Stimulated activated effector memory CD8-positive, alpha-beta T cell treated with anti-CD3 and anti-CD28 coated beads, Interleukin-12 subunit alpha, Interleukin-12 subunit beta, amount 100 ng/mL, for 72 hours (primary cell): ENCODE measurements around the gene KLHDC10.
"Not testable (repeated sequence)": the region's sequence is repeated elsewhere in the genome, so short reads cannot be mapped to it uniquely, and the experiment has no call there.

ENCODE experiments used
- ATAC-seq: fragments of 150-1000 bp; cut with Tn5 transposase; 2 replicates; pipeline ENCODE4 v1.10.0; 2021
- DNase-seq, 2 donors: peaks; one replicate each; pipeline ENCODE4 v3.0.0; 2021 to 2022; ENCODE audit warnings: low spot score in 2 of 2
- H3K27ac Mint-ChIP-seq: one replicate; pipeline ENCODE4 v1.8.0; 2022; ENCODE audit warnings: mild to moderate bottlenecking, mixed read lengths
- H3K36me3 Mint-ChIP-seq: one replicate; pipeline ENCODE4 v1.8.0; 2022; ENCODE audit warnings: mild to moderate bottlenecking, mixed read lengths
- H3K4me1 Mint-ChIP-seq: one replicate; pipeline ENCODE4 v1.8.0; 2022; ENCODE audit warnings: mixed read lengths
- H3K4me3 Mint-ChIP-seq: one replicate; pipeline ENCODE4 v1.8.0; 2022; ENCODE audit warnings: mild to moderate bottlenecking, mixed read lengths
- H3K9me3 Mint-ChIP-seq: one replicate; pipeline ENCODE4 v1.8.0; 2022; ENCODE audit warnings: mixed read lengths

Gene KLHDC10

DNA sequence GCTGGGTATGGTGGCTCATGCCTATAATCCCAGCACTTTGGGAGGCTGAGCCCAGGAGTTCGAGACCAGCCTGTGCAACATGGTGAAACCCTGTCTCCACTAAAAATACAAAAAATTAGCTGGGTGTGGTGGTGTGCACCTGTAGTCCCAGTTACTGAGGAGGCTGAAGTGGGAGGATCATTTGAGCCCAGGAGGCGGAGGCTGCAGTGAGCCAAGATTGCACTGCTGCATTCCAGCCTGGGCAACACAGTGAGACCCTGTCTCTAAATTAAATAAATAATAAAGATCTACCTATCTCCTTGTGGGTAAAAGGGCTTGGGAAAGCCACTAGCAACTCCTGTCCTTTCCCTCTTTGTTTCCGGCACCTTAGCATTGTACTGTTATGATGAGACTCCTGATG lies 56.5 kb downstream of the KLHDC10 start:
- not testable (repeated sequence) for H3K4me3 Mint-ChIP-seq, H3K9me3 Mint-ChIP-seq, H3K4me1 Mint-ChIP-seq, ATAC-seq, DNase-seq, H3K27ac Mint-ChIP-seq
- peaks cover 96% of the 10 kb centered on the region for H3K36me3 Mint-ChIP-seq

DNA sequence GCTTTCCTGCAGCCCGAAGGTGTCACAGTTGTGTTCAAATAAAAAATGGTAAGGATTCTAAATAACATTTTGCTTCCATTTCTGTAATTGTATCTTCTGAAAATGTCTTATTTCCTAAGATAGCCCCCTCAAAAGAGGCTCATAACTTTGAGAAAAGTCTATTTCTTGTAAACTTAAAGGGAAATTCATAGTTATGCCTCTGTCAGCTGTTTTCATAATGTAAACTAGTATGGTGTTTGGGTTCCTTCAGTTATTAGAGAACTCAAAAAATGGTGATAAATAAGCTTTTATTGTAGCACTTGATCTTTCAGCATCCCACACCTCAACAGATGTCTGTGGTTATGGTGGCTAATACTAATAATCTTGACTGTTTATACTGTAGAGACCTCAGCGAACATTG lies 57.1 kb downstream of the KLHDC10 start:
- H3K9me3 Mint-ChIP-seq: no peaks in the 10 kb centered on the region
- ATAC-seq: no peak
- H3K4me1 Mint-ChIP-seq: no peaks in the 10 kb centered on the region
- no peak overlapping the region for H3K4me3 Mint-ChIP-seq
- H3K27ac Mint-ChIP-seq: no peak overlapping the region
- H3K36me3 Mint-ChIP-seq: peaks cover 91% of the 10 kb centered on the region
- DNase-seq: no peak

DNA sequence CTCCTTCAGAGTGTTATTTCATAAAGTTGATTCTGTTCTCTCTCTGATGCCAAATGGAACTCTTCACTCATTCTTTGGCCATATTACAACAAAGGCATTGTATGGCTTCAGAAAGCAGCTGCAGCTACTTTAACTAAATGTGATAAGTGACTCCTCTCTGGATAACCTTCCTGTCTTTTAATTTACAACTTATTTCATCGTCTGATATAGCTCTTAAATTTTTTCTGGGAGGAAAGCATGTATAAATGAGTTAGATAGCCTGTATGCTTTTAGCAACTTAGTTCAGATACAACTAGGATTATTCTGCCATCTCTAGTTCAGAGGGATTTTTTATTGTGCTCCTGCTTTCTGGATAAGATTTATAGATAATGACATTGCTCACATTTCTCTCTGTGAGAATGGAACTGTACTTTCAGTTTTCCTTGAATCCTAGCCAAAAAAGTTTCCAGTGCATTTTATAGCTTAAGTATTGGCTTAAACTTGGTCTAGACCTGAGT lies 57.5 kb downstream of the KLHDC10 start:
- Mint-ChIP-seq H3K4me3 (no peak overlapping the region), H3K4me1 (no peaks in the 10 kb centered on the region), H3K27ac (no peak overlapping the region), H3K36me3 (peaks cover 86% of the 10 kb centered on the region), H3K9me3 (no peaks in the 10 kb centered on the region)
- DNase-seq (no peak), ATAC-seq (no peak)

DNA sequence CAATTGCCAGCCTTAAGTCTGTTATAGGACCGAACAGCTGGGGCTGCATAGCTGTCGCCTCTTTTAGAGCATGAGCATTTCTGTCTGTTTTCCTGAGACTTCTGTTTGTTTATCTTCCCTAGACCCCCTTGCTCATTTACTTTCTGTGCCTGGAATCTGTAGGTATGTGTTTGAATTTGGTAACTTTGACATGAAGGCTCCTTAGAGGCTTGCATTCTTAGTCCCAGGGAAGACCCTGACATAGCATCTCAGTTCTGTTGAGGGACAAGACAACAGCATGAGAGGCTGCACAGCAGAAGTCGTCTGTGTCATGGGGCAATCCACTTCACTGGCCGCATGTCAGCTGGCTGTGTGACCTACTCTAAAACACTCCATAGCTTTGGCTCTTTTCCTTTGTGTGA lies 58.7 kb downstream of the KLHDC10 start:
- Mint-ChIP-seq H3K4me3 (no peak overlapping the region), H3K9me3 (no peaks in the 10 kb centered on the region), H3K4me1 (no peaks in the 10 kb centered on the region), H3K27ac (no peak overlapping the region), H3K36me3 (peaks cover 85% of the 10 kb centered on the region)
- DNase-seq (no peak), ATAC-seq (no peak)

DNA sequence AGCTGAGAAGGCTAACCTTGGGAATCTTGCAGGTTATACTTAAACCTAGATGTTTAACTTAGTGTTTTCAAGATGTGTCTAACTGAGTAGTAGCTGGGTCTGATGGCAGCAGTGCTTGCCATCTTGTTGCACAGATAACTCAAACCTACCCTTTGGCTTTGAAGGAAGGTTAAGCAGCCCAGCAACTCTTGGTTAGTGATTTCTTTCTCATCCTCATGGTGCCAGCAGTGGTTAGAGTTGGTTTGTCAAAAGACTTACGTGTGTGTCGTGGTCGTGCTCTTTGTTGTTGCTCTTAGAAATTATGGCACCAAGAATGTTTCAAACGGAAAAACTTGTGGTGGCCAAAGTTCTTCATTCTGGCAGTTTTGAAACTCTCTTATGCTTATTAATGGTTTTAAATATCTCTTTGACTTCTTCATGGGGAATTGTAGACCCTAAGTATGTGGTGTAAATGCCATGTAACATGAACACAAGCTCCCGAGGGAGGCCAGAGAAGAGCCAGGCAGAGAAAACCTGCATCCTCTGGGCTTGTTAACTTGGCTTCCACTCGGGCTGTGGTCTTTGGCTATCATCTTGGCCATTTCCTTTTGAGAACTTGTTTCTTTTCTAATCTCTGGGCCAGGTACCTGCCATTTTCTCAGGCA lies 61.0 kb downstream of the KLHDC10 start:
- Mint-ChIP-seq H3K36me3 (peaks cover 78% of the 10 kb centered on the region), H3K27ac (no peak overlapping the region), H3K4me1 (peaks cover 10% of the 10 kb centered on the region), H3K4me3 (no peak overlapping the region), H3K9me3 (no peaks in the 10 kb centered on the region)
- ATAC-seq (no peak), DNase-seq (no peak)

DNA sequence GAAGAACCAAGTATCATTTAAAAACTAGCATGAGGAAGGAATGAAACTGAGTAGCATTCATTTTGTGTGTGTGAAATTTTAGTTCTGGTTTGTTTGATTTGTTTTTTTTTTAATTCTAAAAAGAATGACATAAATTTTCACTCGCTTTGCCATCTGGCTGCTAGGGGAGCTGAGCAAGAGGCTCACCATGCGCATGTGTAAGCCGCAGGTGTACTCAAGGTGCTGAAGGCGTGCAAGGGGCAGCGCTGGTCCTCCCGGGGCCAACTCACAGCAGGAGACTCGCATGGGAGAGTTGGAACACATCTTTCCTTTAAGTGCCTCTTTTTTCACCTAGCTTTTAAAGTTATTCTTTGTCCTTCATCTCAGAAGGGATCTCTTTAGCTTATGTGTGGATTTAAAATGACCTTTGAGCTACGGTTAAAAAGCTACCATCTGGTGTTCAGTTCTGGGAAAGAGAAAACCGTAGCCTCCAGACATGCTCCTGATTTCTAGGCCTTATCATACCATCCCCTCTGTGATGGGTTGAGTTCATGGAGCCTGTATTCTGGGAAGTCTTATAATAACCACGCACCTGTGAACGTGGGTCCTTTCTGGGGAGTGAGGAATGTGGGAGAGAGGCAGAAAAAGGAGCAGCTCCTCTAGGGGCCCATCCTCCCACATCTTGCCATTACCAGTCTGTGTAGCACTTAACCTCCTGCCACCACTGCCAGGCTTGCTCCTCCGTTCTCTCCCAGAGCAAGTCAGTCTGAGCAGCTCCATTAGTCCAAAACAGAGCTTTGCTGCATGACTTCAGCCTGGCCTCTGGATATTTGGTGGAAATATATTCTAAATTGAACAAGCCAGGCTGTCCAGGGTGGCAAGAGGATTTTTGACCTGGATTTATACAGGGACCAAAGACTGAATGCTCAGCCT lies 61.9 kb downstream of the KLHDC10 start:
- ATAC-seq: no peak

DNA sequence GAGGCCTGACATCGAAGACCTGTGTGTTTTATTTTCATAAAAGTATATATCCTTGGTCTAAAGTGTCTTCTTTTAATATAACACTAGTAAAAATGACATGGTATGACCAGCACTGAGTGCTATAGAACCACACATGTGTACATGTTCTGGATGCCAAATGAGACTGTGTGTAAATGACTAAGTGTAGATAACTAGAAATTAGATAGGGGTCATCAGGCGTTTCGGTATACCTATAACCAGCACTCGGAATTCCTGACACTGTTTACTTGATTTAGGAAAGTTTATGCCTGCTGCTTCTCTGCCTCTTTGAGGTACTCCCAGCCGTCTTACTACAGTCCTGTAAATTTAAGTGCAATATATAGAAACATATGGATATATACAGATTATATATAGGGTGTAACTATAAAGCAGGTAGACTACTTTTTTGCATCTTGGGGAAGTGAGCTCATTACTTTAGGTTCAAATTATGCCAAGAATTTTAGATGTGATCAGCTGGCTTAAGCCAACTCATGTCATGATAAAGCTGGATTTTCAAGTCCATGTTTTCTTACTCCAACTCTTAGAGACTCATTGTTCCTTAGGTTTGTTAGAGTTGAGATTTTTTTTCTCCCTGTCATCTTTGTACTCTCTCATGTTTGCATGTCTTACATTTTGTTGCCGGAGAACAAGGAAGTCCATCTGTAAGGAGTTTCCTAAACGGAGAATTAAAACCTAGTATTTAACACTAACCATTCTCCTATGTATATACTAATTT lies 62.9 kb downstream of the KLHDC10 start:
- H3K9me3 Mint-ChIP-seq: no peaks in the 10 kb centered on the region
- DNase-seq (no peak), ATAC-seq (no peak)
- no peak overlapping the region for H3K27ac Mint-ChIP-seq
- H3K4me3 Mint-ChIP-seq: no peak overlapping the region
- H3K4me1 Mint-ChIP-seq: peaks cover 14% of the 10 kb centered on the region
- H3K36me3 Mint-ChIP-seq: peaks cover 68% of the 10 kb centered on the region

More for the DNA sequence above, 61.9 kb downstream of the KLHDC10 start:
- Mint-ChIP-seq H3K9me3 (no peaks in the 10 kb centered on the region), H3K4me3 (no peak overlapping the region), H3K27ac (no peak overlapping the region), H3K4me1 (peaks cover 14% of the 10 kb centered on the region), H3K36me3 (peaks cover 70% of the 10 kb centered on the region)
- no peak for DNase-seq

DNA sequence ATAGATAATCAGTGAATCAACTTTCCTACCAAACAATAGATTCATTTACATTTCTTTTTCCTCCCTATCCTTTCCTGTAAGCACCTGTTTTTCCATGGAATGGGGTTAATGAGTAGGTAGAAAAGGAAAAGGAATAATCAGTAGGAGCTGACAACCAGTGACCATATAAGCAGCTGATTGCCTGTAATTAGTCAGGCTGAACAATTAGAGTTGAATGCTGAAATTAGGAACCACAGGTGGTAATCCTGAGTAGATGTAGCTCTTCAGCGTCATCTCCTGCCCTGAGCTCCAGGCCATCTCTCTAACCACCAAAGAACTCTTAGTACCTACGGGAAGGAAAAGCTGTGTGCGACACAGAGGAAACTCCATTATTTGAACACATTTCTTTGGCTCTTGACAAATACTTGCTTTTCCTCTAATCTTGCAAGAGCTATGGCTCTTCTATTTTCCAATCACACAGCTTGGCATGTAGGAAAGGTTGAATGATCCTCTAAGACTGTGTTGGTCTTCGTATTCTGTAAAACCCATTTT lies 63.8 kb downstream of the KLHDC10 start:
- Mint-ChIP-seq H3K4me1 (peaks cover 14% of the 10 kb centered on the region), H3K36me3 (peaks cover 67% of the 10 kb centered on the region), H3K4me3 (no peak overlapping the region), H3K27ac (no peak overlapping the region), H3K9me3 (no peaks in the 10 kb centered on the region)
- no peak for DNase-seq
- ATAC-seq: no peak

DNA sequence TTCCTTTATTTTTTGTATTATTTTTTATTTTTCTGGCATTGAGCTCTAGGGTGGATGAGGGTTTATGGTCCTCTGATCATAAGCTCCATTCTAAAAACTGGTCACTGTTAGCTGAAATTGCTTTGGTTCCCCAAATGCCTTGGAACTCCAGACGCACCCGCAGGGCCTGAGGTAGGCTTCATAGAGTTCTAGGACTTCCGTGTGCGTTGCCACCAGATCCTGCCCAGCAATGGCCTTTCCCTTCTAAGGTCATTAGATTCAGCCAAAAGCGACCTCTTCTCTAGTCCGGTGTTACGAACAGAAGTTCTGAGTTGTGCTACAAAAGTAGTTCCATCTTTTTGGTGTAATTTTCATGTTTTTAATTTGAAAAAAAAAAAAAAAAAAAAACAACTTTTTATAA lies 64.4 kb downstream of the KLHDC10 start:
- peaks cover 67% of the 10 kb centered on the region for H3K36me3 Mint-ChIP-seq

DNA sequence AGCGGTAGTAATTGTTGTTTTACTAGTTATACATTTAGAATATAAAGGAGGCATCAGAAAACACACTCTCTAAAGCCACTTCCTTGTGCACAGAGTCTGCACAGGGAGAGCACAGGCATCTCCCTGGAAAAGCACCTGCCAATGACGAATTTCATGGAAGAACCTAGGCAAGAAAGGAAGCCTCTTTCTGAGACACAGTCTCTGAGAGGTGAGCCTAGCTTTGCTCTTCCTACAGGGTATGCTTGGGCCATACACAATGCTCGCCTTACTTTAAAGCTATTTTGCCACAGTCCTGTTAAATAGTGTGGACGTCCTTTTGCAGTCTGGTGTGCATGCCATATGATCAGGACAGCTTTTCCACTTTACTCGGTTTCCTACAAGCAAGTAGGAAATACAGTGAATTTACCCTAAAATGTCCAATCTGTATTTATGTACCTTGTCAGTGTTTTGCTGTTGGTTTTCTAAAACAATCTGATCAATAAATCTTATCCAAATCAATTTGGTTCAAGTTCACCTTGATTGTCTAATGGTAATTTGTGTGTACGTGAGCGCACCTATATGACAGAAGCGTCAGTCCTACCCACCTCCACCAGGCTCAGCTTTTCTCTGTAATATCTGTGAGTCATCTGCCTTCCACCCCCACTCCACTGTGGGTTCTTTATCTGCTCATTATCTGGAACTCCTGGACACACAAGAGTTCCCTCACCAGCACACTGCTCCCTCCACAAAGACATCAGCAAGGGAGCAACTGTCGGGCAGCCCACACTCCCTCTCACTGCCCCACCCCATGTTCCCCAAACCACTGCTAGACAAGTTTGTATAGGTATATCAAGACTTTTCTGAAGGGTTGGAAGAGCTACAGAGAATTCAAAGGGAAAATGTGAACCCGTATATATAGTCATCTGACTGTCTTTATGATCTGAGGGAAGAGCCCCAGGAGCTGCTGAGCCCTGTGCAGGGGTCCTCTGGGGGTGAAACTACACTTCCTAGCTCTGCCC lies 65.2 kb downstream of the KLHDC10 start:
- H3K27ac Mint-ChIP-seq: peak overlapping the region; percentile 59
- H3K36me3 Mint-ChIP-seq: peaks cover 59% of the 10 kb centered on the region
- H3K9me3 Mint-ChIP-seq: no peaks in the 10 kb centered on the region
- ATAC-seq (peak; percentile 61), DNase-seq (no peak)
- H3K4me1 Mint-ChIP-seq: peaks cover 14% of the 10 kb centered on the region
- no peak overlapping the region for H3K4me3 Mint-ChIP-seq

More for the DNA sequence above, 64.4 kb downstream of the KLHDC10 start:
- Mint-ChIP-seq H3K9me3 (no peaks in the 10 kb centered on the region), H3K4me1 (peaks cover 14% of the 10 kb centered on the region), H3K27ac (no peak overlapping the region), H3K4me3 (no peak overlapping the region)
- DNase-seq: no peak
- ATAC-seq: no peak

DNA sequence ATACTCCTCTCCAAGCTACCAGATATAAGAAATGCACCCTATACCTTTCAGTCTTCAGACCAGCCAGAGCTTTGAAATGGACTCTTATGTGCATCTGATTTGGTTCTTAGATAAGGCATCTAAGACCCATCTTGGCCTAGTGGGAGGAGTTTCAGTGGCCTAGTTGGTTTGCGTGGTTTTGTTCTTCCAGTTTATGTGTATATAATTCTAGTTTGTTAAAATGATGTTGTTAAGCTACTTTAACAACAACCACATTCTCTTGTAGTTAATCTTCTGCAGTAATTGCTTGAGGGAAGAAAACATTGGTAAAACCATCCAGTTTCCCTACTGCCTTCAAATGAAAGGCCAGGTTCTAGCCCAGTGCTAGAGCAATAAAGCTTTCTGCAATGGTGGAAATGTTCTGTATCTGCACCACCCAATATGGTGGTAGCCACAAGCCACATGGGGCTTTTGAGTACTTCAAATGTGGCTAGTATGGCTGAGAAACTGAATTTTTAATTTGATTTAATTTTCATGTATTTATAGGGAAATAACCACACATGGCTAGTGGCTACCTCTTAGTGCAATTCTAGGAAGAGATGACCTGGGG lies 66.3 kb downstream of the KLHDC10 start:
- ATAC-seq: no peak

DNA sequence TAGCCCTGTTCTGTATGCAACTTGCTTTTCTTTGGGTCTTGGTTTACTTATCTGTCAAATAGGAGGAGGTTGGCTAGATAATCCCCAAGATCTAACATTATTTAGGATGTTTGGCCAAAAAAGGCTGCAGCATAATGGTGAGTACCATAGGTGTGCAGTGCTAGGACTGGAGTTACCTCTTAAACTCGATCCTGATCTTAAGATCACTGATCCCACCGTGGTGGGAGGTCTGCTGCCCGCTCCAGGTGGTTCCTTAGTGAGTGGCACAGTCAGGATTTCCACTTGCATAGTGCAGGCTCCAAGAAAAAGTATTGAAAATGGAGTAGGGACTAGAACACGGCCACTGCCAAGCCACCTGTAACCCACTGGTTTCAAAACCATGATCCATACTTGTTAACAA lies 66.9 kb downstream of the KLHDC10 start:
- ATAC-seq (no peak), DNase-seq (no peak)
- H3K27ac Mint-ChIP-seq: no peak overlapping the region
- peaks cover 47% of the 10 kb centered on the region for H3K36me3 Mint-ChIP-seq
- no peaks in the 10 kb centered on the region for H3K9me3 Mint-ChIP-seq
- peaks cover 14% of the 10 kb centered on the region for H3K4me1 Mint-ChIP-seq
- no peak overlapping the region for H3K4me3 Mint-ChIP-seq

More for the DNA sequence above, 66.3 kb downstream of the KLHDC10 start:
- Mint-ChIP-seq H3K4me1 (peaks cover 14% of the 10 kb centered on the region), H3K4me3 (no peak overlapping the region), H3K9me3 (no peaks in the 10 kb centered on the region), H3K36me3 (peaks cover 47% of the 10 kb centered on the region), H3K27ac (no peak overlapping the region)
- DNase-seq: no peak

DNA sequence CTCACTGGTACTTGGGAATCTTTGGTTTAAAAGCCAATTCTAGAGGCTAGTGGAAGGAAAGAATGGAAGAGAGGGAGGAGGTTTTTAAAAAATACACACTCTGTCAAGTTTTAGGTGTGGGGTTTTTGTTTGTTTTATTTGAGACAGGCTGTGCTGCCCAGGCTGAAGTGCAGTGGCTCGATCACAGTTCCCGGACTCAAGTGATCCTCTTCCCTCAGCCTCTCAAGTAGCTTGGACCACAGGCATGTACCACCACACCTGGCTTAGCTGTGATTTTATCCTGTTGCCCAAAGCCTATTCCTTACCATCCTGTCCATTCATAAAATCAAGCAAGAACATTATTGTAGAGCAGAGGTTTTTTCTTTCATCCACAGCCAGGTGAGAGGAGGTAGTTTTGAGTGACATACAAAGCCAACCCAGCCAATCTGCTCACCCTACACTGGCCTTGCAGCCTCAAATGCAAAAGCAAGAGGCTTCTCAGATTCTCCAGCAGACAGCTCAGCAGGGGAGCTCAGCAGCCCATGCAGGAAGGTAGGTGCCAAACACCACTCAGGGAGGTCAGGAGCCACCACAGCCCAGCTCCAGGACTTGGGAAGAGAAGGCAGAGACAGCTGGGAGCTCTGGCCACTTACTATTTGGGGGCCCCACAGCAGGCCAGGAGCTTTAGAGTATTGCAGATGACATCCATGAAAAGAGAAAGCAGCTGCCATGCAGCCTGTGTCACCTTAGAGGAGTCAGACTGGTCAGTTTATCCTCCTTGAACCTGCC lies 69.0 kb downstream of the KLHDC10 start:
- H3K4me3 Mint-ChIP-seq: no peak overlapping the region
- H3K27ac Mint-ChIP-seq: no peak overlapping the region
- no peak for DNase-seq

More for the DNA sequence above, 69.0 kb downstream of the KLHDC10 start:
- no peak for ATAC-seq
- Mint-ChIP-seq H3K9me3 (no peaks in the 10 kb centered on the region), H3K36me3 (peaks cover 37% of the 10 kb centered on the region), H3K4me1 (peaks cover 14% of the 10 kb centered on the region)
